Measurements from ENCODE around the gene MINPP1. TPM values are rescaled to one million over a fixed set of nuclear protein-coding genes. Genes with fewer than 3 reads are reported as not detected.

The MINPP1 gene
- total and polyA plus RNA-seq, 2 of the 13 experiments (the other 11 are each of a cell fraction or from before 2014, with no cell fraction given): 19.2 to 53.7 TPM

GRCh38 chr10:87500646-87501048 is 4.0 kb upstream of the MINPP1 start (continued):
- TF ChIP-seq ZNF879 (CRISPR knock-in tag; IDR thresholded peaks at IDR 0.05) (no peak), TARDBP (CRISPR knock-in tag; IDR thresholded peaks at IDR 0.05) (peak; percentile 98), ZFP91 (CRISPR knock-in tag; IDR thresholded peaks at IDR 0.05; ENCODE audit: borderline replicate concordance) (no peak), MNT (IDR thresholded peaks at IDR 0.05) (0 out of 2 replicates have a peak, but pooled peaks have one; percentile 15), ZNF24 (IDR thresholded peaks at IDR 0.05) (peak; percentile 48; the same call in 1 of the 2 replicates), BRF2 (CRISPR knock-in tag; IDR thresholded peaks at IDR 0.05) (peak; percentile 90), SMARCC2 (IDR thresholded peaks at IDR 0.05) (peak; percentile 94; the same call in 1 of the 2 replicates), ZSCAN21 (CRISPR knock-in tag; IDR thresholded peaks at IDR 0.05; ENCODE audit: borderline replicate concordance) (peak; percentile 91), NFYB (CRISPR knock-in tag; IDR thresholded peaks at IDR 0.05) (0 out of 2 replicates have a peak, but pooled peaks have one; percentile 26), MEIS2 (CRISPR knock-in tag; IDR thresholded peaks at IDR 0.05) (peak; percentile 42; the same call in 1 of the 2 replicates), SP4 (CRISPR knock-in tag; IDR thresholded peaks at IDR 0.05) (0 out of 2 replicates have a peak, but pooled peaks have one; percentile 22), SIN3A (IDR thresholded peaks at IDR 0.05; ENCODE audit: borderline replicate concordance, low read depth, low read length) (no peak), NFIC (IDR thresholded peaks at IDR 0.05; ENCODE audit: low read length) (peak; percentile 99), REXO4 (CRISPR knock-in tag; IDR thresholded peaks at IDR 0.05; ENCODE audit: borderline replicate concordance) (no peak), ZNF772 (CRISPR knock-in tag; IDR thresholded peaks at IDR 0.05) (peak; percentile 89; the same call in 1 of the 2 replicates), TEAD3 (CRISPR knock-in tag; optimal IDR thresholded peaks at IDR 0.05; ENCODE audit: borderline replicate concordance) (peak; percentile 94), RFX3 (CRISPR knock-in tag; IDR thresholded peaks at IDR 0.05) (peak; percentile 13; the same call in 1 of the 2 replicates), TCF7 (IDR thresholded peaks at IDR 0.05; ENCODE audit: low read depth) (peak; percentile 98), MIER2 (CRISPR knock-in tag; IDR thresholded peaks at IDR 0.05) (peak; percentile 79), HOXD1 (CRISPR knock-in tag; IDR thresholded peaks at IDR 0.05) (peak; percentile 64; the same call in 1 of the 2 replicates), ZSCAN12 (CRISPR knock-in tag; IDR thresholded peaks at IDR 0.05) (peak; percentile 49; the same call in 1 of the 2 replicates), MBD4 (IDR thresholded peaks at IDR 0.05; ENCODE audit: borderline replicate concordance, low read length) (peak; percentile 94), TSC22D2 (CRISPR knock-in tag; IDR thresholded peaks at IDR 0.05; ENCODE audit: borderline replicate concordance) (peak; percentile 88), HNF4A (CRISPR knock-in tag; IDR thresholded peaks at IDR 0.05) (peak; percentile 99), KDM2A (CRISPR knock-in tag; IDR thresholded peaks at IDR 0.05; ENCODE audit: borderline replicate concordance, low read depth) (no peak), ZFY (CRISPR knock-in tag; IDR thresholded peaks at IDR 0.05) (peak; percentile 65), ATF3 (CRISPR knock-in tag; IDR thresholded peaks at IDR 0.05) (peak; percentile 97), NAIF1 (CRISPR knock-in tag; IDR thresholded peaks at IDR 0.05; ENCODE audit: borderline replicate concordance) (0 out of 2 replicates have a peak, but pooled peaks have one; percentile 42), ZNF556 (CRISPR knock-in tag; IDR thresholded peaks at IDR 0.05; ENCODE audit: borderline replicate concordance) (peak; percentile 94)

Data from HepG2 (cell line).